ENCODE measurements around the gene RIMBP2. TPM values are rescaled to one million over a fixed set of nuclear protein-coding genes. Genes with fewer than 3 reads are reported as not detected.

The RIMBP2 gene
- total and polyA plus RNA-seq, 4 donors, result 0.05 to 2.9 (median 0.95) TPM

GRCh38 chr12:130523863-130524614, 192.1 kb downstream of the RIMBP2 start:
- no peak overlapping the region for H3K4me3 ChIP-seq
- no peak overlapping the region for H3K27ac ChIP-seq (ENCODE audit: low read depth in 1 of 2, low read length in 1 of 2)
- H3K27me3 ChIP-seq (ENCODE audit: control insufficient read depth in 3 of 3, insufficient read depth in 3 of 3, low read length in 2 of 3), result no peaks in the 10 kb centered on the region
- TF ChIP-seq, protein P1, sequence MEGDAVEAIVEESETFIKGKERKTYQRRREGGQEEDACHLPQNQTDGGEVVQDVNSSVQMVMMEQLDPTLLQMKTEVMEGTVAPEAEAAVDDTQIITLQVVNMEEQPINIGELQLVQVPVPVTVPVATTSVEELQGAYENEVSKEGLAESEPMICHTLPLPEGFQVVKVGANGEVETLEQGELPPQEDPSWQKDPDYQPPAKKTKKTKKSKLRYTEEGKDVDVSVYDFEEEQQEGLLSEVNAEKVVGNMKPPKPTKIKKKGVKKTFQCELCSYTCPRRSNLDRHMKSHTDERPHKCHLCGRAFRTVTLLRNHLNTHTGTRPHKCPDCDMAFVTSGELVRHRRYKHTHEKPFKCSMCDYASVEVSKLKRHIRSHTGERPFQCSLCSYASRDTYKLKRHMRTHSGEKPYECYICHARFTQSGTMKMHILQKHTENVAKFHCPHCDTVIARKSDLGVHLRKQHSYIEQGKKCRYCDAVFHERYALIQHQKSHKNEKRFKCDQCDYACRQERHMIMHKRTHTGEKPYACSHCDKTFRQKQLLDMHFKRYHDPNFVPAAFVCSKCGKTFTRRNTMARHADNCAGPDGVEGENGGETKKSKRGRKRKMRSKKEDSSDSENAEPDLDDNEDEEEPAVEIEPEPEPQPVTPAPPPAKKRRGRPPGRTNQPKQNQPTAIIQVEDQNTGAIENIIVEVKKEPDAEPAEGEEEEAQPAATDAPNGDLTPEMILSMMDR (IDR thresholded peaks at IDR 0.05; ENCODE audit: control extremely low read depth, extremely low read depth), result no peak
- no peak for DNase-seq
- no peaks in the 10 kb centered on the region for H3K4me1 ChIP-seq (ENCODE audit: control insufficient read depth in 5 of 5, insufficient read depth in 5 of 5, low read length in 5 of 5)
- H3K9ac ChIP-seq (ENCODE audit: insufficient read depth in 1 of 2, low read length in 2 of 2), result no peak overlapping the region
- H3K36me3 ChIP-seq (ENCODE audit: control insufficient read depth in 4 of 4, insufficient read depth in 4 of 4, low read length in 4 of 4), result no peaks in the 10 kb centered on the region
- no peak for ATAC-seq (ENCODE audit: insufficient read depth, low FRiP score)
- peaks cover 0 to 7% (median 0%) of the 10 kb centered on the region in 4 donors for H3K9me3 ChIP-seq (ENCODE audit: control insufficient read depth in 4 of 4, insufficient read depth in 3 of 4, low read length in 3 of 4)
- WGBS, 2 donors, result 61 to 73% methylated on average over 9 of the region's 9 CpGs

DNA sequence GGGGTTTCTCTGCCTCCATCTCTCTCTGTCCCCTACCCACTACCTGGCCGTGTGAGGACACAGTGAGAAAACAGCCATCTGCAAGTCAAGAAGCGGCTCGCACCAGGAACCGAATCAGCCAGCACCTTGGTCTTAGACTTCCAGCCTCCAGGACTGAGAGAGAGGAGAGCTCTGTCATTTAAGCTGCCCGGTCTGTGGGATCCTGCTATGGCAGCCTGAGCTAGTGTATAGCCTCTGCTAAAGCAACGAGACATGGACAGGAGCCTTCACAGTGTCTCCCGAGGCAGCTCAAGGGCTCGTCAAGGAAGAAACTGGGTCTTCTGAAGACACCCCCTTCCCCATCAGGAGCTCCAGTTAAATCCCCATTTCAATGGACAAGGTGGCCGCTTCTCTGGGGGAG, 192.9 kb downstream of the RIMBP2 start:
- 81 to 84% methylated on average over 9 of the region's 9 CpGs for WGBS, 2 donors
- no peak for DNase-seq
- H3K36me3 ChIP-seq (ENCODE audit: control insufficient read depth in 4 of 4, insufficient read depth in 4 of 4, low read length in 4 of 4), result no peaks in the 10 kb centered on the region
- TF ChIP-seq, protein P1 (IDR thresholded peaks at IDR 0.05; ENCODE audit: control extremely low read depth, extremely low read depth), result no peak
- peaks cover 0 to 7% (median 0%) of the 10 kb centered on the region in 4 donors for H3K9me3 ChIP-seq (ENCODE audit: control insufficient read depth in 4 of 4, insufficient read depth in 3 of 4, low read length in 3 of 4)
- H3K4me3 ChIP-seq, result no peak overlapping the region
- ATAC-seq (ENCODE audit: insufficient read depth, low FRiP score), result no peak
- H3K27me3 ChIP-seq (ENCODE audit: control insufficient read depth in 3 of 3, insufficient read depth in 3 of 3, low read length in 2 of 3), result no peaks in the 10 kb centered on the region
- H3K27ac ChIP-seq (ENCODE audit: low read depth in 1 of 2, low read length in 1 of 2), result no peak overlapping the region
- H3K4me1 ChIP-seq (ENCODE audit: control insufficient read depth in 5 of 5, insufficient read depth in 5 of 5, low read length in 5 of 5), result no peaks in the 10 kb centered on the region
- H3K9ac ChIP-seq (ENCODE audit: insufficient read depth in 1 of 2, low read length in 2 of 2), result no peak overlapping the region

DNA sequence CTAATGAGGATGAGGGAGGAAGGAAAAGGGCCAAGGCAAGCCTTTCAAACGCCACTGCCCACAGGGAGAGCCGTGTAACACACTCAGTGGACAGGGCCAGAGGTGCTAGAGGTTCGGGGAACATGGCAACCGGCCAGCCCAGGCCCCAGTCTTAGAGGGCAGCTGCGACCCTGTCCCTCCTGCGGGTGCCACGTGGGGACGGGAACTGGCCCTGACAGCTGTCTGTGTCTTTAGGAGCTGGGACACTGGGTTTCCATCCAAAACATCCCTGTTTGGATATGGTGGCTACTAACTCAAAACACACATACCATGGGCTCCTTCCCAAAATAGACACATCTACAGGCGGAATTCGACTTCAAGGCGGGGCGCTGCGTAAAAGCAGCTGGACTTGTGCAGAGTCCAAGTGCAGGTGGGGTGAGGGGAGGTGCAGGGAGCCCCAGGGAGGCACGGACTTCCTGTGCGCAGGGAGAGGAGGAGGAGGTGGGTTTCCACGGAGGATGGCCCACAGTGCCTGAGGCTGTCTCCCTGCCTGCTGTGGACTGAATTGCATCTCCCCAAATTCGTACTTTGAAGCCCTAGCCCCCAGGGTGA, 193.8 kb downstream of the RIMBP2 start:
- H3K27ac ChIP-seq (ENCODE audit: low read depth in 1 of 2, low read length in 1 of 2), result no peak overlapping the region
- no peak overlapping the region for H3K4me3 ChIP-seq
- no peaks in the 10 kb centered on the region for H3K4me1 ChIP-seq (ENCODE audit: control insufficient read depth in 5 of 5, insufficient read depth in 5 of 5, low read length in 5 of 5)
- H3K27me3 ChIP-seq (ENCODE audit: control insufficient read depth in 3 of 3, insufficient read depth in 3 of 3, low read length in 2 of 3), result no peaks in the 10 kb centered on the region
- H3K9me3 ChIP-seq (ENCODE audit: control insufficient read depth in 4 of 4, insufficient read depth in 3 of 4, low read length in 3 of 4), result peaks cover 0 to 11% (median 0%) of the 10 kb centered on the region in 4 donors
- no peak overlapping the region for H3K9ac ChIP-seq (ENCODE audit: insufficient read depth in 1 of 2, low read length in 2 of 2)
- WGBS, 2 donors, result 72 to 79% methylated on average over 17 of the region's 17 CpGs
- ATAC-seq (ENCODE audit: insufficient read depth, low FRiP score) (no peak), DNase-seq (no peak)
- no peaks in the 10 kb centered on the region for H3K36me3 ChIP-seq (ENCODE audit: control insufficient read depth in 4 of 4, insufficient read depth in 4 of 4, low read length in 4 of 4)
- TF ChIP-seq, protein P1 (IDR thresholded peaks at IDR 0.05; ENCODE audit: control extremely low read depth, extremely low read depth), result no peak

Measured in lung (tissue), 12 donors.